PC-9 (cell line): ENCODE results near the gene HSPG2.

Experiments used
- CTCF ChIP-seq: fragments of 200-600 bp; sonication (generic); conservative IDR thresholded peaks from 2 replicates; pipeline ENCODE4 v1.6.1; 2017; ENCODE audit warnings: mixed run types, antibody characterized with exemption, mild to moderate bottlenecking, moderate library complexity
- EZH2 ChIP-seq: fragments of 200-600 bp; sonication (generic); IDR thresholded peaks from 2 replicates; pipeline ENCODE4 v1.8.0; 2017; ENCODE audit warnings: antibody characterized with exemption, low read depth

GRCh38 chr1:21820597-21821232 lies 116.4 kb downstream of the HSPG2 start:
- TF ChIP-seq CTCF (no peak), EZH2 (no peak)
